ENCODE data around the gene HAPLN2.

- TF ChIP-seq, protein P1, sequence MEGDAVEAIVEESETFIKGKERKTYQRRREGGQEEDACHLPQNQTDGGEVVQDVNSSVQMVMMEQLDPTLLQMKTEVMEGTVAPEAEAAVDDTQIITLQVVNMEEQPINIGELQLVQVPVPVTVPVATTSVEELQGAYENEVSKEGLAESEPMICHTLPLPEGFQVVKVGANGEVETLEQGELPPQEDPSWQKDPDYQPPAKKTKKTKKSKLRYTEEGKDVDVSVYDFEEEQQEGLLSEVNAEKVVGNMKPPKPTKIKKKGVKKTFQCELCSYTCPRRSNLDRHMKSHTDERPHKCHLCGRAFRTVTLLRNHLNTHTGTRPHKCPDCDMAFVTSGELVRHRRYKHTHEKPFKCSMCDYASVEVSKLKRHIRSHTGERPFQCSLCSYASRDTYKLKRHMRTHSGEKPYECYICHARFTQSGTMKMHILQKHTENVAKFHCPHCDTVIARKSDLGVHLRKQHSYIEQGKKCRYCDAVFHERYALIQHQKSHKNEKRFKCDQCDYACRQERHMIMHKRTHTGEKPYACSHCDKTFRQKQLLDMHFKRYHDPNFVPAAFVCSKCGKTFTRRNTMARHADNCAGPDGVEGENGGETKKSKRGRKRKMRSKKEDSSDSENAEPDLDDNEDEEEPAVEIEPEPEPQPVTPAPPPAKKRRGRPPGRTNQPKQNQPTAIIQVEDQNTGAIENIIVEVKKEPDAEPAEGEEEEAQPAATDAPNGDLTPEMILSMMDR (IDR thresholded peaks at IDR 0.05): no peak
- no peak for TF ChIP-seq POLR2AphosphoS5 (IDR thresholded peaks at IDR 0.05)
These were observed 20.3 kb upstream of the HAPLN2 start for GRCh38 chr1:156598731-156599432.

Data from esophagus muscularis mucosa (tissue), 3 donors.